Measurements from ENCODE around the gene STAC.

GRCh38 chr3:36380221-36381031 is at the start of gene STAC:
- TF ChIP-seq CTCF (IDR thresholded peaks at IDR 0.05; ENCODE audit: low read depth, low read length, poor library complexity, severe bottlenecking) = no peak
- no peak for TF ChIP-seq EZH2phosphoT487 (IDR thresholded peaks at IDR 0.05; ENCODE audit: borderline replicate concordance, low read length)

Measured in DOHH2 (cell line).